Activated T-helper 1 cell treated with anti-CD3 and anti-CD28 coated beads, Interleukin-12 subunit alpha, Interleukin-12 subunit beta, Interleukin-2, Interleukin-4 antibody, amounts not matched to agents 30 ng/mL and 10 ng/mL and 1 ng/mL, durations not matched to agents 14 hours and 24 hours and 36 hours (primary cell): ENCODE data around the gene ENOX1. TPM values are rescaled to one million over a fixed set of nuclear protein-coding genes. Genes with fewer than 3 reads are reported as not detected.
A peak's percentile ranks its signal among the peaks of the same experiment; 100 is the strongest.

Experiments used
- DNase-seq: peaks from one replicate; pipeline ENCODE4 v3.0.0; 2021; ENCODE audit warnings: low spot score
- H3K27ac Mint-ChIP-seq: one replicate; pipeline ENCODE4 v1.8.0; 2021; ENCODE audit warnings: mild to moderate bottlenecking, mixed read lengths
- H3K27me3 Mint-ChIP-seq: one replicate; pipeline ENCODE4 v1.8.0; 2022; ENCODE audit warnings: mild to moderate bottlenecking, moderate library complexity, mixed read lengths; ENCODE audit not compliant: insufficient read depth
- H3K36me3 Mint-ChIP-seq: one replicate; pipeline ENCODE4 v1.8.0; 2021; ENCODE audit warnings: low read depth, mixed read lengths
- H3K4me1 Mint-ChIP-seq: one replicate; pipeline ENCODE4 v1.8.0; 2021; ENCODE audit warnings: low read depth, mixed read lengths
- H3K4me3 Mint-ChIP-seq: one replicate; pipeline ENCODE4 v1.8.0; 2021; ENCODE audit warnings: mild to moderate bottlenecking, moderate library complexity, mixed read lengths
- H3K9me3 Mint-ChIP-seq: one replicate; pipeline ENCODE4 v1.8.0; 2021; ENCODE audit warnings: mixed read lengths
- intact Hi-C: fragments of 100-400 bp; cut with micrococcal nuclease; formaldehyde crosslinking; loops from one replicate; pipeline ENCODE4 v1.15.1; 2024
- total RNA-seq: library from RNA; stranded (reverse); gene quantifications from 2 replicates; pipeline ENCODE4 v1.2.3, GENCODE V29; 2022

ENOX1 gene
- total RNA-seq, 1 donor from 2014 or later: 0.08 TPM

DNA sequence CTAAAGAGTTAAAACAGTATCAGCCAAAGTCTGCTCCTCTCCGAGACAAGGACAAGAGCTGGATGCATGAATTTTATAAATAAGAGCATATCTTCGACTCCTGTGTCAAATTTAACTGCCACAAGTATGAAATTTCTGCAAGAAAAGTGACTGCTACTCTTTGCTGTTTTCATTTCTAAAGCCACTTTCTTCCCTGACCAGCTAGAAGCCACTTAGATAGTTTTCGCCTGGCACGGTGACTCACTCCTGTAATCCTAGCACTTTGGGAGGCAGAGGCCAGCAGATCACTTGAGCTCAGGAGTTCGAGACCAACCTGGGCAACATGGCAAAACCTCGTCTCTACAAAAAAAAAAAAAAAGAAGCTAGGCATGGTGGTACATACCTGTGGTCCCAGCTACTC, 61.3 kb downstream of the ENOX1 start:
- Mint-ChIP-seq H3K4me1 (no peaks in the 10 kb centered on the region), H3K27ac (no peak overlapping the region), H3K9me3 (no peaks in the 10 kb centered on the region), H3K4me3 (no peak overlapping the region), H3K36me3 (no peaks in the 10 kb centered on the region), H3K27me3 (peaks cover 11% of the 10 kb centered on the region)
- intact Hi-C loops: no loop called here
- no peak for DNase-seq

GRCh38 chr13:43720780-43721397, 65.9 kb downstream of the ENOX1 start:
- intact Hi-C loops: no loop called here
- H3K27ac Mint-ChIP-seq: no peak overlapping the region
- H3K9me3 Mint-ChIP-seq: no peaks in the 10 kb centered on the region
- H3K36me3 Mint-ChIP-seq: no peaks in the 10 kb centered on the region
- no peak overlapping the region for H3K4me3 Mint-ChIP-seq
- peaks cover 5% of the 10 kb centered on the region for H3K27me3 Mint-ChIP-seq
- no peak for DNase-seq
- no peaks in the 10 kb centered on the region for H3K4me1 Mint-ChIP-seq

DNA sequence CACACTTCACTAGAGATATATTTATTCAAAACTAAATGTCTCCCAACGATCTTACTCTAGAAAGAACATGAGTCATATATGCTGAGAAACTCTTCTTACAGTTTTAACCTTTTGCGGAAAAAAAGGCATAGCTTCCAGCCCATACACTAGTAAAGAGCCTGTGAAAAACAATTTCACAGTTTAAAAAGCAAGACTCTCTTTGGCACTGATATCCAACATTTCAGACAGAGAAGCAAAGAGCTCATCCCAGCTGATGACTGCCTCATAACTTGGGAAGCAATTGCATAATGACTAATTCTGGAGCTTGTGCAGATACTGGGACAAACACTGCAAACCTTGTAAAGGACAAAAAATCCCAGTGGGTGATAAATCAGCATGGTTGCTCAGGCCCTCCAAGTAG, 88.0 kb downstream of the ENOX1 start:
- Mint-ChIP-seq H3K27ac (no peak overlapping the region), H3K36me3 (no peaks in the 10 kb centered on the region), H3K27me3 (peaks cover 7% of the 10 kb centered on the region), H3K4me3 (no peak overlapping the region), H3K4me1 (no peaks in the 10 kb centered on the region), H3K9me3 (no peaks in the 10 kb centered on the region)
- DNase-seq: no peak
- intact Hi-C loops: no loop called here

GRCh38 chr13:43698009-43698408, 88.8 kb downstream of the ENOX1 start:
- H3K4me3 Mint-ChIP-seq: peak overlapping the region; percentile 49
- H3K9me3 Mint-ChIP-seq: no peaks in the 10 kb centered on the region
- peaks cover 7% of the 10 kb centered on the region for H3K27me3 Mint-ChIP-seq
- no peak overlapping the region for H3K27ac Mint-ChIP-seq
- DNase-seq: no peak
- H3K4me1 Mint-ChIP-seq: no peaks in the 10 kb centered on the region
- intact Hi-C loops: no loop called here
- no peaks in the 10 kb centered on the region for H3K36me3 Mint-ChIP-seq

DNA sequence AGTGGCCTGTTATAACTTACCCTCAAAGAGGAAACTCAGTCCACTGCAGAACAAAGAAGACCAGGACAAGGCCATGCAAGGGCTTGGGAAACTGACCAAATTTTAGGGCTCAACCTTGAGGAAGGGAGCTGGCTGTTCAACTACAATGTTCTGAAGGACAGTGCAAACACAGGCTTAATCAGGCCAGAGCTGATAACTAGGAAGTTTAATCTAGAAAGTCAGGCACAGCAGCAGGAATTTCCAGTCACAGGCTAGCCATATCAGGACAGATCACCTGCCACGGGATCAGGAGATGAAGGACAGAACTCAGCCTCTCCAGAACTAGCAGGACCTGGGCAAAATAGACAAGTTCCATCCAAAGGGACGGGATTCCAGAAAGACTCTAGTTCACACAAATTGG, 89.4 kb downstream of the ENOX1 start:
- no peak overlapping the region for H3K4me3 Mint-ChIP-seq
- DNase-seq: no peak
- peaks cover 7% of the 10 kb centered on the region for H3K27me3 Mint-ChIP-seq
- no peak overlapping the region for H3K27ac Mint-ChIP-seq
- H3K36me3 Mint-ChIP-seq: no peaks in the 10 kb centered on the region
- intact Hi-C loops: no loop called here
- no peaks in the 10 kb centered on the region for H3K4me1 Mint-ChIP-seq
- H3K9me3 Mint-ChIP-seq: no peaks in the 10 kb centered on the region

GRCh38 chr13:43694146-43694664, 92.6 kb downstream of the ENOX1 start:
- Mint-ChIP-seq H3K36me3 (no peaks in the 10 kb centered on the region), H3K9me3 (no peaks in the 10 kb centered on the region), H3K4me3 (no peak overlapping the region), H3K4me1 (no peaks in the 10 kb centered on the region), H3K27ac (no peak overlapping the region), H3K27me3 (peaks cover 11% of the 10 kb centered on the region)
- intact Hi-C loops: no loop called here
- no peak for DNase-seq

DNA sequence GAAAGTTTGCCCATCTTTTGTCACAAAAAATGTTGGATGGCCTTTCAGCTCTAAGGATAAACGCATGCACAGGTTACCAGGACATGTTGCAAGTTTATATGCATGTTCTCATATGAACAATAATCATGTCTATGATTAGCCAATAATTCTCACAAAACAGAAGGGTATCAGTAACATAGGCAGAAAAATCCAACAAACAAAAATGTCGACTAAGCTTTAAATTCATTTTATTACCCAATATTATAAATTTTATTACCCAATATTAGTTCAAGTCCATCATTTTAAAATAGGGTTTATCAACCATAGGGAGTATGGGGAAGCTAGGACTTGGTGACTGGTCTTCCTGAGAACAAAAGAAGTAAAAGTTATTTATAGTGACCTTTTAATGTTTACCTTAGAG, 93.1 kb downstream of the ENOX1 start:
- DNase-seq: no peak
- peaks cover 11% of the 10 kb centered on the region for H3K27me3 Mint-ChIP-seq
- H3K4me1 Mint-ChIP-seq: no peaks in the 10 kb centered on the region
- intact Hi-C loops: no loop called here
- H3K4me3 Mint-ChIP-seq: no peak overlapping the region
- H3K27ac Mint-ChIP-seq: no peak overlapping the region
- H3K36me3 Mint-ChIP-seq: no peaks in the 10 kb centered on the region
- H3K9me3 Mint-ChIP-seq: no peaks in the 10 kb centered on the region

- H3K27me3 Mint-ChIP-seq: peaks cover 4% of the 10 kb centered on the region
- H3K4me3 Mint-ChIP-seq: no peak overlapping the region
- no peak for DNase-seq
- H3K36me3 Mint-ChIP-seq: no peaks in the 10 kb centered on the region
- intact Hi-C loops: no loop called here
- H3K9me3 Mint-ChIP-seq: no peaks in the 10 kb centered on the region
- H3K27ac Mint-ChIP-seq: no peak overlapping the region
- H3K4me1 Mint-ChIP-seq: no peaks in the 10 kb centered on the region
These were observed 98.4 kb downstream of the ENOX1 start for GRCh38 chr13:43688227-43688907.

GRCh38 chr13:43687038-43687437, 99.7 kb downstream of the ENOX1 start:
- Mint-ChIP-seq H3K27ac (no peak overlapping the region), H3K36me3 (no peaks in the 10 kb centered on the region), H3K4me1 (no peaks in the 10 kb centered on the region), H3K9me3 (no peaks in the 10 kb centered on the region), H3K27me3 (peaks cover 4% of the 10 kb centered on the region), H3K4me3 (no peak overlapping the region)
- intact Hi-C loops: no loop called here
- no peak for DNase-seq

DNA sequence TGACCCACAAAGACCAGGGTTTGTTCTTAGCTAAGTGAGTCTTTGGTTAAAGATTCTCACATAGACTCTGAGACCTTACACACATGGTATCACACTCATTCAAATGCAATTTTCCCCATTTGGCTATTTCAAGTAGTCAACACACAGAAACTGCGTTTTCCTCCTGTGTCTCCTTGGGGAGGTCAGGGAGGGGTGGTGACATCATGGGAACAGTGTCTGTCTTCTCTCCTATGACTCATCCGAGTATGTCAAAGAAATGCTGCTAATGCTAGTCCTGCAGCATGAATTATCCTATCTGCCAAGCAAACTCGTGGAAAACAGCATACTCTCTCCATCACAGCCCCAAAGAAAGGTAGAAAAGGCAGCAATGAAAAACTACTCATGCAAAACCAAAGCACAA, 100.2 kb downstream of the ENOX1 start:
- H3K4me3 Mint-ChIP-seq: no peak overlapping the region
- intact Hi-C loops: no loop called here
- no peak overlapping the region for H3K27ac Mint-ChIP-seq
- peaks cover 3% of the 10 kb centered on the region for H3K27me3 Mint-ChIP-seq
- H3K9me3 Mint-ChIP-seq: no peaks in the 10 kb centered on the region
- H3K36me3 Mint-ChIP-seq: no peaks in the 10 kb centered on the region
- no peak for DNase-seq
- no peaks in the 10 kb centered on the region for H3K4me1 Mint-ChIP-seq

GRCh38 chr13:43684963-43685725, 101.6 kb downstream of the ENOX1 start:
- Mint-ChIP-seq H3K27me3 (no peaks in the 10 kb centered on the region), H3K36me3 (no peaks in the 10 kb centered on the region), H3K4me3 (no peak overlapping the region), H3K4me1 (no peaks in the 10 kb centered on the region), H3K27ac (no peak overlapping the region), H3K9me3 (no peaks in the 10 kb centered on the region)
- DNase-seq: no peak
- intact Hi-C loops: no loop called here

DNA sequence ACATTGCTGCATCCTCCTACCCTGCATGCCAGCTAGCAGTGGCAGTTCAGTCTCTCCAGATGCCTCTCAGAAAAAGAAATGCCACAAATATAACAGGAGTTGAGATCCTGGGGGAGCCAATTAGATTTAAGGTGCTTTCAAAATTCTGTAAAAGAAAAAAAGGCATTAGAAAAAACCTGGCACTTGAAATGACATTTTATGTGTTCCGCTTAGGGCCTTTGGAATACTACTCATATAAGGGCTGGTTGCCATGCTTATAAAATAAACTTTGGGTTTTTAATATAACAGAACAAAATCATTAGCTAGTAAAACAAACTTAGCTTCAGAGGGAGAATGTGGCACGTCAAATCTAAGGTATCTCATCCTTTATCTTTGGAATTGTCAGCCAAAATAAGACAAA, 104.1 kb downstream of the ENOX1 start:
- no peak overlapping the region for H3K4me3 Mint-ChIP-seq
- no peaks in the 10 kb centered on the region for H3K36me3 Mint-ChIP-seq
- no peak overlapping the region for H3K27ac Mint-ChIP-seq
- no peaks in the 10 kb centered on the region for H3K9me3 Mint-ChIP-seq
- no peaks in the 10 kb centered on the region for H3K27me3 Mint-ChIP-seq
- DNase-seq: no peak
- intact Hi-C loops: no loop called here
- H3K4me1 Mint-ChIP-seq: no peaks in the 10 kb centered on the region

- intact Hi-C loops: no loop called here
- H3K27ac Mint-ChIP-seq: no peak overlapping the region
- H3K9me3 Mint-ChIP-seq: no peaks in the 10 kb centered on the region
- H3K36me3 Mint-ChIP-seq: no peaks in the 10 kb centered on the region
- H3K27me3 Mint-ChIP-seq: no peaks in the 10 kb centered on the region
- H3K4me3 Mint-ChIP-seq: no peak overlapping the region
- no peak for DNase-seq
- peaks cover 13% of the 10 kb centered on the region for H3K4me1 Mint-ChIP-seq
These were observed 110.5 kb downstream of the ENOX1 start for GRCh38 chr13:43676320-43676719.
